Dendritic cell treated with granulocyte-macrophage colony-stimulating factor and Interleukin-4, amounts not matched to agents 40 ng/mL and 50 ng/mL, for 4 days (primary cell): Measurements from ENCODE around the gene S100A2.
A peak's percentile ranks its signal among the peaks of the same experiment; 100 is the strongest.
"Not testable (repeated sequence)": the region's sequence is repeated elsewhere in the genome, so short reads cannot be mapped to it uniquely, and the experiment has no call there.

Experiments
- H3K27ac Mint-ChIP-seq: one replicate; pipeline ENCODE4 v1.8.0; 2022; ENCODE audit warnings: mild to moderate bottlenecking, mixed read lengths
- H3K27me3 Mint-ChIP-seq: one replicate; pipeline ENCODE4 v1.8.0; 2022; ENCODE audit warnings: mild to moderate bottlenecking, mixed read lengths
- H3K36me3 Mint-ChIP-seq: one replicate; pipeline ENCODE4 v1.8.0; 2022; ENCODE audit warnings: low read depth, mixed read lengths
- H3K4me1 Mint-ChIP-seq: one replicate; pipeline ENCODE4 v1.8.0; 2022; ENCODE audit warnings: low read depth, mixed read lengths
- H3K4me3 Mint-ChIP-seq: one replicate; pipeline ENCODE4 v1.8.0; 2022; ENCODE audit warnings: mild to moderate bottlenecking, moderate library complexity, mixed read lengths
- H3K9me3 Mint-ChIP-seq: one replicate; pipeline ENCODE4 v1.8.0; 2022; ENCODE audit warnings: mixed read lengths
- intact Hi-C: fragments of 100-400 bp; cut with micrococcal nuclease; formaldehyde crosslinking; loops from one replicate; pipeline ENCODE4 v1.15.0; 2022

S100A2 gene

GRCh38 chr1:153566414-153567371 is 1.0 kb upstream of the S100A2 start:
- Mint-ChIP-seq H3K9me3 (no peaks in the 10 kb centered on the region), H3K4me3 (peak overlapping the region; percentile 42), H3K4me1 (peaks cover 64% of the 10 kb centered on the region), H3K27me3 (peaks cover 5% of the 10 kb centered on the region), H3K27ac (peak overlapping the region; percentile 96), H3K36me3 (no peaks in the 10 kb centered on the region)
- intact Hi-C loops: loop anchor here (2.0 to 5.0 kb wide), 3 partner anchors 16 to 209 kb away; partner anchors contain the start of genes ILF2 and S100A9

DNA sequence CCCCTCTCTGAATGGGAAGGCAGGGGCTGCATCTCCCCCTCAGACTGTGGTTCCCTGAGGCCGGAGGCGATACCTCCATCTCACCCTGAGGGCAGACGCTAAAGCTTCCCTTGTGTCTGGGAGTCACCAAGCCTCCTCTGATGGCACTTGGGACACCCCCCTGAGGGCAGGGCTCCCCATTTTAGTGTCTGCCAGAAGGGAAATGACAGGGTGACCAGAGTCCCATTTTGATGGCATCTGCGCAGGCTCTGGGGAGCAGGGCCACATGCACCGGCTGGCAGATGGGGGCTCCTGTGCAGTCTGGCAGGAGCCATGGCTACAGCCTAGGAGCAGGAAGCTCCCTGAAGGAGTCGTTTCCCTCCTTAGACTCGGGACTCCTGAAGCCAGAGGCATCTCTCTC is 1.7 kb downstream of the S100A2 start:
- H3K4me3 Mint-ChIP-seq: no peak overlapping the region
- no peaks in the 10 kb centered on the region for H3K36me3 Mint-ChIP-seq
- H3K27me3 Mint-ChIP-seq: no peaks in the 10 kb centered on the region
- no peaks in the 10 kb centered on the region for H3K9me3 Mint-ChIP-seq
- peaks cover 65% of the 10 kb centered on the region for H3K4me1 Mint-ChIP-seq
- H3K27ac Mint-ChIP-seq: peak overlapping the region; percentile 96
- intact Hi-C loops: no loop called here

DNA sequence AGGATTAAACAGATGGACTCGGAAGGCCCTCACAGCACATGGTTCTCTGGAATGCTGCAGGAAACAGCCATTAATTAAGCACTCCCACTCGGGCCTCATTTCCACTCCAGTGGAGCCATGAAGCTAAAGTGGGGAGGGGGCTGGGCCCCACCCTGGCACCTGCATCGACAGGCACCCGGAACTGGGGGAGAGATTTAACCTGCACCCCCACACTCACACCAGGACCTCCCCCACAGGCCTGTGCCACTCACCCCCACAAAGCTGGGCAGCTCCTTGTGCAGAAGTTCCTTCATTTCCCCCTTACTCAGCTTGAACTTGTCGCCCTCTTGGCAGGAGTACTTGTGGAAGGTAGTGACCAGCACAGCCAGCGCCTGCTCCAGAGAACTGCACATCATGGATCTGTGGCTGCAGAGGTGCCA is 2.2 kb downstream of the S100A2 start:
- Mint-ChIP-seq H3K4me3 (peak overlapping the region; percentile 7), H3K4me1 (peaks cover 61% of the 10 kb centered on the region), H3K36me3 (no peaks in the 10 kb centered on the region), H3K27me3 (no peaks in the 10 kb centered on the region), H3K9me3 (no peaks in the 10 kb centered on the region), H3K27ac (peak overlapping the region; percentile 96)
- intact Hi-C loops: no loop called here

DNA sequence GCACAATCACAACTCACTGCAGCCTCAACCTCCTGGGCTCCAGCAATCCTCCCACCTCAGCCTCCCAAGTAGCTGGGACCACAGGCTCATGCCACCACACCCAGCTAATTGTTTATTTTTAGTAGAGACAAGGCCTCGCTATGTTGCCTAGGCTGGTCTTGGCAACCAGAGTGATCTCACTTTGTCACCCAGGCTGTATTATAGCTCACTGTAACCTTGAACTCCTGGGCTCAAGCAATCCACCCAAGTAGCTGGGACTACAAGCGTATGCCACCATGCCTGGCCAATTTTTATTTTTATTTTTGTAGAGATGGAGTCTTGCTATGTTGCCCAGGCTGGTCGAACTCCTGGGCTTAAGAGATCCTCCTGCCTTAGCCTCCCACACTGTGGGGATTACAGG is 3.6 kb downstream of the S100A2 start:
- Mint-ChIP-seq H3K4me1 (peaks cover 49% of the 10 kb centered on the region), H3K27ac (peak overlapping the region; percentile 46)
- H3K4me3 Mint-ChIP-seq, H3K9me3 Mint-ChIP-seq, intact Hi-C loops, H3K36me3 Mint-ChIP-seq, H3K27me3 Mint-ChIP-seq: not testable (repeated sequence)

- H3K9me3 Mint-ChIP-seq: no peaks in the 10 kb centered on the region
- peaks cover 49% of the 10 kb centered on the region for H3K4me1 Mint-ChIP-seq
- H3K4me3 Mint-ChIP-seq: no peak overlapping the region
- peak overlapping the region; percentile 46 for H3K27ac Mint-ChIP-seq
- intact Hi-C loops: no loop called here
- no peaks in the 10 kb centered on the region for H3K27me3 Mint-ChIP-seq
- no peaks in the 10 kb centered on the region for H3K36me3 Mint-ChIP-seq
Observed at GRCh38 chr1:153561466-153561985, 4.1 kb downstream of the S100A2 start.

GRCh38 chr1:153560771-153561465 is 4.7 kb downstream of the S100A2 start:
- no peaks in the 10 kb centered on the region for H3K27me3 Mint-ChIP-seq
- intact Hi-C loops: no loop called here
- no peaks in the 10 kb centered on the region for H3K9me3 Mint-ChIP-seq
- H3K27ac Mint-ChIP-seq: peak overlapping the region; percentile 22
- H3K4me3 Mint-ChIP-seq: no peak overlapping the region
- no peaks in the 10 kb centered on the region for H3K36me3 Mint-ChIP-seq
- peaks cover 49% of the 10 kb centered on the region for H3K4me1 Mint-ChIP-seq

GRCh38 chr1:153560241-153560640 is 5.4 kb downstream of the S100A2 start:
- Mint-ChIP-seq H3K27me3 (no peaks in the 10 kb centered on the region), H3K36me3 (no peaks in the 10 kb centered on the region), H3K27ac (no peak overlapping the region), H3K4me3 (no peak overlapping the region), H3K9me3 (no peaks in the 10 kb centered on the region), H3K4me1 (peaks cover 43% of the 10 kb centered on the region)
- intact Hi-C loops: no loop called here

DNA sequence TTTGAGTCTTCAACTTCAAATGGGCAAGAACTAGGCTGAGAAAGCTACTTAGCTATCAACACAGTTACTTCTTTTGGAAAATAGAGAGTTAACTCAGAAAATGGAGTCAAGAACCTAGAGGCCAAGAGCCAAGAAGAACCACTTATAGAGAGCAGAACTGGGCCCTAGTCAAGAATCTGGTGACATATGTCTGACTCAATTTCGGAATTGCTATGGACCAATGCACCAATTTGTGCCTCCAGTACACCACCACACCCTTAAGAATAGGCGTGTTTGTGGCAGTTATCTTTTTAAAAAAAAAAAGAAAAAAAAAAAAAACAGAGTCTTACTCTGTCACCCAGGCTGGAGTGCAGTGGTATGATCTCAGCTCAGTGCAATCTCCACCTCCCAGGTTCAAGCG is 7.8 kb downstream of the S100A2 start:
- Mint-ChIP-seq H3K27ac (no peak overlapping the region), H3K27me3 (no peaks in the 10 kb centered on the region), H3K4me1 (peaks cover 44% of the 10 kb centered on the region), H3K4me3 (no peak overlapping the region), H3K9me3 (no peaks in the 10 kb centered on the region), H3K36me3 (no peaks in the 10 kb centered on the region)
- intact Hi-C loops: no loop called here

GRCh38 chr1:153556348-153556747 is 9.3 kb downstream of the S100A2 start:
- H3K36me3 Mint-ChIP-seq: no peaks in the 10 kb centered on the region
- no peaks in the 10 kb centered on the region for H3K9me3 Mint-ChIP-seq
- H3K27ac Mint-ChIP-seq: no peak overlapping the region
- H3K27me3 Mint-ChIP-seq: no peaks in the 10 kb centered on the region
- no peak overlapping the region for H3K4me3 Mint-ChIP-seq
- H3K4me1 Mint-ChIP-seq: peaks cover 50% of the 10 kb centered on the region
- intact Hi-C loops: no loop called here

- no peaks in the 10 kb centered on the region for H3K27me3 Mint-ChIP-seq
- peaks cover 72% of the 10 kb centered on the region for H3K4me1 Mint-ChIP-seq
- no peaks in the 10 kb centered on the region for H3K9me3 Mint-ChIP-seq
- H3K27ac Mint-ChIP-seq: peak overlapping the region; percentile 74
- no peak overlapping the region for H3K4me3 Mint-ChIP-seq
- H3K36me3 Mint-ChIP-seq: no peaks in the 10 kb centered on the region
- intact Hi-C loops: no loop called here
Observed at GRCh38 chr1:153553830-153554541, 11.7 kb downstream of the S100A2 start.

GRCh38 chr1:153553096-153553495 is 12.5 kb downstream of the S100A2 start:
- Mint-ChIP-seq H3K36me3 (no peaks in the 10 kb centered on the region), H3K4me1 (peaks cover 81% of the 10 kb centered on the region), H3K27ac (peak overlapping the region; percentile 74), H3K9me3 (no peaks in the 10 kb centered on the region), H3K4me3 (no peak overlapping the region), H3K27me3 (no peaks in the 10 kb centered on the region)
- intact Hi-C loops: no loop called here

DNA sequence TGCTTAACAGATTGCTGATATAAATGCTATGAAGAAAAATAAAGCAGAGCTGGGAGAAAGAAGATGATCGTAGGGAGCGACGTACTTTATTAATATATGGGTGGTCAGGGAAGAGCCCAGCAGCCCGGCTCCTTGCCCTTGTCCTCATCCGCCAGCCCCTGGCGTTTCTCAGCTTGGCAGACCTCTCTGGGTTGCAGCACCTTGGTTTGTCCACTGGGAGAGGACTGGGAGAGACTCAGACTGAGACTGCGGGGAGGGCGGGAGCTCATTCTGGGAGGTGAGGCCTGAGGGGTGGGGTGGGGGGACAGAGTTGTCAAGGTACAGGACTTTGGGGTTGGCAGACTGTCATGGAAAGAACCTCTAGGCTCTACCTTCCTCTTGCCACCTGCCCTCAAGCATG is 13.3 kb downstream of the S100A2 start:
- H3K9me3 Mint-ChIP-seq: no peaks in the 10 kb centered on the region
- H3K36me3 Mint-ChIP-seq: no peaks in the 10 kb centered on the region
- H3K27ac Mint-ChIP-seq: peak overlapping the region; percentile 94
- no peak overlapping the region for H3K4me3 Mint-ChIP-seq
- no peaks in the 10 kb centered on the region for H3K27me3 Mint-ChIP-seq
- intact Hi-C loops: no loop called here
- H3K4me1 Mint-ChIP-seq: peaks cover 88% of the 10 kb centered on the region

- no peaks in the 10 kb centered on the region for H3K9me3 Mint-ChIP-seq
- peaks cover 89% of the 10 kb centered on the region for H3K4me1 Mint-ChIP-seq
- H3K27me3 Mint-ChIP-seq: no peaks in the 10 kb centered on the region
- peak overlapping the region; percentile 7 for H3K4me3 Mint-ChIP-seq
- peak overlapping the region; percentile 94 for H3K27ac Mint-ChIP-seq
- intact Hi-C loops: loop anchor here (2.0 kb wide), 1 partner anchor 16 kb away; no protein-coding TSS in a partner anchor
- peaks cover 1% of the 10 kb centered on the region for H3K36me3 Mint-ChIP-seq
Observed at GRCh38 chr1:153550827-153551500, 14.7 kb downstream of the S100A2 start.
